Fibroblast of lung (primary cell): Measurements from ENCODE around the gene LBHD2. TPM values are rescaled to one million over a fixed set of nuclear protein-coding genes. Genes with fewer than 3 reads are reported as not detected.

Source experiments
- DNase-seq, 2 donors: peaks; one replicate each; pipeline versions ENCODE4 v3.0.0 to v3.0.0-alpha.2; 2010; ENCODE audit warnings: low read depth in 2 of 2
- H2AFZ ChIP-seq: 2 replicates; pipeline ENCODE4 v1.5.1; 2012; ENCODE audit warnings: low read length, control low read depth, inconsistent platforms
- H3K27ac ChIP-seq: 2 replicates; pipeline ENCODE4 v1.5.1; 2011; ENCODE audit warnings: low read length, control low read depth; ENCODE audit not compliant: insufficient read depth
- H3K27me3 ChIP-seq: 2 replicates; pipeline ENCODE4 v1.5.1; 2011; ENCODE audit warnings: mild to moderate bottlenecking, low read length; ENCODE audit not compliant: control insufficient read depth, insufficient read depth
- H3K36me3 ChIP-seq: 2 replicates; pipeline ENCODE4 v1.5.1; 2011; ENCODE audit warnings: low read length; ENCODE audit not compliant: control insufficient read depth, insufficient read depth
- H3K4me1 ChIP-seq: 2 replicates; pipeline ENCODE4 v1.5.1; 2011; ENCODE audit warnings: low read length; ENCODE audit not compliant: control insufficient read depth, insufficient read depth; ENCODE audit errors: extremely low read depth
- H3K4me2 ChIP-seq: 2 replicates; pipeline ENCODE4 v1.5.1; 2011; ENCODE audit warnings: low read length, control low read depth; ENCODE audit not compliant: insufficient read depth; ENCODE audit errors: extremely low read depth
- H3K4me3 ChIP-seq, 4 experiments: fragments of 200-600 bp in 1 of 4; sonication (generic) in 1 of 4; replicated peaks in 1 of 4; 2 replicates each; pipeline ENCODE4 v1.5.1; 2011 to 2016; ENCODE audit warnings: low read length in 4 of 4, low read depth in 3 of 4, mild to moderate bottlenecking in 3 of 4, control low read depth in 2 of 4, inconsistent platforms in 1 of 4, mixed read lengths in 1 of 4; ENCODE audit not compliant: insufficient read depth in 1 of 4; ENCODE audit errors: control extremely low read depth in 1 of 4
- H3K79me2 ChIP-seq: 2 replicates; pipeline ENCODE4 v1.5.1; 2012; ENCODE audit warnings: mild to moderate bottlenecking, low read length, inconsistent platforms; ENCODE audit not compliant: control insufficient read depth, insufficient read depth
- H3K9ac ChIP-seq: 2 replicates; pipeline ENCODE4 v1.5.1; 2011; ENCODE audit warnings: mild to moderate bottlenecking, low read length, control low read depth; ENCODE audit not compliant: insufficient read depth
- H3K9me3 ChIP-seq: 2 replicates; pipeline ENCODE4 v1.5.1; 2012; ENCODE audit warnings: low read depth, low read length; ENCODE audit not compliant: control insufficient read depth, insufficient read depth
- H4K20me1 ChIP-seq: 2 replicates; pipeline ENCODE4 v1.5.1; 2011; ENCODE audit warnings: low read length; ENCODE audit not compliant: control insufficient read depth, insufficient read depth; ENCODE audit errors: extremely low read depth
- CTCF ChIP-seq, 2 donors: IDR thresholded peaks in 1 of 2; conservative IDR thresholded peaks in 1 of 2; 1 replicate in 1 of 2; 2 replicates in 1 of 2; pipeline ENCODE4 v1.5.1; 2011 to 2012; ENCODE audit warnings: low read length in 2 of 2, control low read depth in 1 of 2, inconsistent platforms in 1 of 2, low read depth in 1 of 2, mild to moderate bottlenecking in 1 of 2
- EZH2 ChIP-seq: IDR thresholded peaks from 2 replicates; pipeline ENCODE4 v1.5.1; 2012; ENCODE audit warnings: low read length, control low read depth, mild to moderate bottlenecking; ENCODE audit errors: missing control alignments
- polyA minus RNA-seq: library from RNA; depleted of rRNA, polyadenylated mRNA; stranded (reverse); fragments of >200 nt; gene quantifications from 2 replicates; pipeline ENCODE4 v1.2.3, GENCODE V29; 2011; ENCODE audit warnings: low replicate concordance
- polyA plus RNA-seq, 2 donors: library from polyadenylated mRNA; depleted of rRNA in 1 of 2; stranded (reverse) in 1 of 2; unstranded in 1 of 2; fragments of >200 nt; gene quantifications; 2 replicates each; pipeline ENCODE4 v1.2.1, GENCODE V29; 2011 to 2012; ENCODE audit warnings: missing spikeins in 1 of 2
- total RNA-seq: library from RNA; depleted of rRNA; stranded (reverse); fragments of >200 nt; gene quantifications from 2 replicates; pipeline ENCODE4 v1.2.1, GENCODE V29; 2014

The LBHD2 gene
- total RNA-seq (not detected in 2 replicates), polyA plus RNA-seq (not detected in 2 replicates), polyA minus RNA-seq (not detected in 2 replicates)
- not detected in 2 replicates for polyA plus RNA-seq (2012)

- no peak within 1 kb of the TSS for H3K27ac ChIP-seq
- H3K4me1 ChIP-seq: no peaks in the 10 kb centered on the region
- peaks cover 13% of the 10 kb centered on the region for H3K27me3 ChIP-seq
- no peak within 1 kb of the TSS for H3K9ac ChIP-seq
- no peak for TF ChIP-seq EZH2
- TF ChIP-seq CTCF (conservative IDR thresholded peaks at IDR 0.05 in 1 of 2, IDR thresholded peaks at IDR 0.05 in 1 of 2; ENCODE audit: low read depth in 1 of 2, low read length in 2 of 2): no peak
- DNase-seq: peak in 1 of 2 donors; percentile 25
- H4K20me1 ChIP-seq: no peaks in the 10 kb centered on the region
- H2AFZ ChIP-seq: no peak within 1 kb of the TSS
- no peaks in the 10 kb centered on the region for H3K36me3 ChIP-seq
- no peaks in the 10 kb centered on the region for H3K9me3 ChIP-seq
- H3K4me3 ChIP-seq: no peak within 1 kb of the TSS
- no peaks in the 10 kb centered on the region for H3K79me2 ChIP-seq
- H3K4me2 ChIP-seq: peak within 1 kb of the TSS; percentile 25
Observed at GRCh38 chr14:103084021-103084919, at the start of gene LBHD2. Gene LBHD2 (plus strand): TSS chr14:103084210. CDS start chr14:103086013, 1,803 bp downstream.

GRCh38 chr14:103041464-103041863 is 42.5 kb upstream of the LBHD2 start:
- Histone ChIP-seq H3K27me3 (no peaks in the 10 kb centered on the region), H2AFZ (no peak overlapping the region), H3K36me3 (peaks cover 3% of the 10 kb centered on the region), H3K4me3 (no peak overlapping the region), H3K9ac (no peak overlapping the region), H3K4me2 (no peak overlapping the region), H3K4me1 (no peaks in the 10 kb centered on the region), H3K9me3 (no peaks in the 10 kb centered on the region), H4K20me1 (no peaks in the 10 kb centered on the region), H3K27ac (no peak overlapping the region), H3K79me2 (peaks cover 80% of the 10 kb centered on the region)
- TF ChIP-seq CTCF (conservative IDR thresholded peaks at IDR 0.05 in 1 of 2, IDR thresholded peaks at IDR 0.05 in 1 of 2; ENCODE audit: low read depth in 1 of 2, low read length in 2 of 2): no peak
- no peak for TF ChIP-seq EZH2
- no peak for DNase-seq

- no peak overlapping the region for H2AFZ ChIP-seq
Observed at GRCh38 chr14:103043257-103044015, 40.6 kb upstream of the LBHD2 start.

More at GRCh38 chr14:103043257-103044015, 40.6 kb upstream of the LBHD2 start:
- Histone ChIP-seq H3K4me1 (no peaks in the 10 kb centered on the region), H3K79me2 (peaks cover 77% of the 10 kb centered on the region), H4K20me1 (no peaks in the 10 kb centered on the region), H3K4me2 (no peak overlapping the region), H3K4me3 (no peak overlapping the region), H3K9me3 (no peaks in the 10 kb centered on the region), H3K27ac (no peak overlapping the region), H3K36me3 (peaks cover 3% of the 10 kb centered on the region), H3K9ac (no peak overlapping the region), H3K27me3 (no peaks in the 10 kb centered on the region)
- no peak for DNase-seq
- TF ChIP-seq CTCF (conservative IDR thresholded peaks at IDR 0.05 in 1 of 2, IDR thresholded peaks at IDR 0.05 in 1 of 2; ENCODE audit: low read depth in 1 of 2, low read length in 2 of 2) (no peak), EZH2 (no peak)
